ENCODE measurements around the gene PPP2R2C.

The PPP2R2C gene

GRCh38 chr4:6447672-6448171, 24.7 kb downstream of the PPP2R2C start:
- ChIA-PET CTCF (no interaction called here), POLR2A (no interaction called here)
- TF ChIP-seq SUZ12 (IDR thresholded peaks at IDR 0.05) (no peak), BHLHE40 (IDR thresholded peaks at IDR 0.05; ENCODE audit: borderline replicate concordance) (no peak), ZNF384 (IDR thresholded peaks at IDR 0.05) (no peak), ELF4 (IDR thresholded peaks at IDR 0.05) (no peak), FOXM1 (IDR thresholded peaks at IDR 0.05; ENCODE audit: borderline replicate concordance) (no peak), FOXA1 (IDR thresholded peaks at IDR 0.05) (no peak), LEF1 (IDR thresholded peaks at IDR 0.05; ENCODE audit: borderline replicate concordance) (no peak), NFRKB (IDR thresholded peaks at IDR 0.05) (no peak), CTBP1 (IDR thresholded peaks at IDR 0.05; ENCODE audit: borderline replicate concordance) (no peak), L3MBTL2 (conservative IDR thresholded peaks at IDR 0.05) (no peak), HDGF (IDR thresholded peaks at IDR 0.05; ENCODE audit: borderline replicate concordance) (no peak), PKNOX1 (IDR thresholded peaks at IDR 0.05) (no peak), FOXK2 (IDR thresholded peaks at IDR 0.05) (no peak), ARNT (IDR thresholded peaks at IDR 0.05) (no peak), TARDBP (IDR thresholded peaks at IDR 0.05) (no peak)
- no peak for DNase-seq (ENCODE audit: extremely low spot score)

- DNase-seq (ENCODE audit: extremely low spot score), result no peak
- TF ChIP-seq ELF4 (IDR thresholded peaks at IDR 0.05), result no peak
- no peak for TF ChIP-seq L3MBTL2 (conservative IDR thresholded peaks at IDR 0.05)
- TF ChIP-seq FOXK2 (IDR thresholded peaks at IDR 0.05), result no peak
- no peak for TF ChIP-seq NFRKB (IDR thresholded peaks at IDR 0.05)
- no peak for TF ChIP-seq LEF1 (IDR thresholded peaks at IDR 0.05; ENCODE audit: borderline replicate concordance)
- no peak for TF ChIP-seq BHLHE40 (IDR thresholded peaks at IDR 0.05; ENCODE audit: borderline replicate concordance)
- no peak for TF ChIP-seq SP1 (IDR thresholded peaks at IDR 0.05)
- TF ChIP-seq PKNOX1 (IDR thresholded peaks at IDR 0.05), result no peak
- no peak for TF ChIP-seq FOXA1 (IDR thresholded peaks at IDR 0.05)
- TF ChIP-seq SUZ12 (IDR thresholded peaks at IDR 0.05), result no peak
- no peak for TF ChIP-seq HDGF (IDR thresholded peaks at IDR 0.05; ENCODE audit: borderline replicate concordance)
- TF ChIP-seq ARNT (IDR thresholded peaks at IDR 0.05), result no peak
- TF ChIP-seq FOXM1 (IDR thresholded peaks at IDR 0.05; ENCODE audit: borderline replicate concordance), result no peak
- TF ChIP-seq CTBP1 (IDR thresholded peaks at IDR 0.05; ENCODE audit: borderline replicate concordance), result no peak
- no peak for TF ChIP-seq TARDBP (IDR thresholded peaks at IDR 0.05)
- POLR2A ChIA-PET, result no interaction called here
- CTCF ChIA-PET, result no interaction called here
Measured at GRCh38 chr4:6446538-6447451, 25.6 kb downstream of the PPP2R2C start.

GRCh38 chr4:6446130-6446482, 26.3 kb downstream of the PPP2R2C start:
- ChIA-PET CTCF (no interaction called here), POLR2A (no interaction called here)
- TF ChIP-seq FOXA1 (IDR thresholded peaks at IDR 0.05) (no peak), L3MBTL2 (conservative IDR thresholded peaks at IDR 0.05) (no peak), ARNT (IDR thresholded peaks at IDR 0.05) (no peak), NFRKB (IDR thresholded peaks at IDR 0.05) (no peak), ELF4 (IDR thresholded peaks at IDR 0.05) (no peak), BHLHE40 (IDR thresholded peaks at IDR 0.05; ENCODE audit: borderline replicate concordance) (no peak), FOXM1 (IDR thresholded peaks at IDR 0.05; ENCODE audit: borderline replicate concordance) (no peak), SUZ12 (IDR thresholded peaks at IDR 0.05) (no peak), CTBP1 (IDR thresholded peaks at IDR 0.05; ENCODE audit: borderline replicate concordance) (no peak), ZNF384 (IDR thresholded peaks at IDR 0.05) (no peak), TARDBP (IDR thresholded peaks at IDR 0.05) (no peak), FOXK2 (IDR thresholded peaks at IDR 0.05) (no peak), PKNOX1 (IDR thresholded peaks at IDR 0.05) (no peak), LEF1 (IDR thresholded peaks at IDR 0.05; ENCODE audit: borderline replicate concordance) (no peak)
- no peak for DNase-seq (ENCODE audit: extremely low spot score)

- no peak for TF ChIP-seq CTBP1 (IDR thresholded peaks at IDR 0.05; ENCODE audit: borderline replicate concordance)
- TF ChIP-seq BHLHE40 (IDR thresholded peaks at IDR 0.05; ENCODE audit: borderline replicate concordance), result no peak
- no peak for TF ChIP-seq LEF1 (IDR thresholded peaks at IDR 0.05; ENCODE audit: borderline replicate concordance)
- ChIA-PET POLR2A (no interaction called here), CTCF (no interaction called here)
- no peak for DNase-seq (ENCODE audit: extremely low spot score)
Measured at GRCh38 chr4:6445403-6446129, 26.8 kb downstream of the PPP2R2C start.

- CTCF ChIA-PET, result no interaction called here
- TF ChIP-seq ELF4 (IDR thresholded peaks at IDR 0.05) (no peak), ARNT (IDR thresholded peaks at IDR 0.05) (no peak), NFRKB (IDR thresholded peaks at IDR 0.05) (no peak), TARDBP (IDR thresholded peaks at IDR 0.05) (no peak), FOXA1 (IDR thresholded peaks at IDR 0.05) (no peak), ZNF384 (IDR thresholded peaks at IDR 0.05) (no peak), HDGF (IDR thresholded peaks at IDR 0.05; ENCODE audit: borderline replicate concordance) (no peak), BHLHE40 (IDR thresholded peaks at IDR 0.05; ENCODE audit: borderline replicate concordance) (no peak), CTBP1 (IDR thresholded peaks at IDR 0.05; ENCODE audit: borderline replicate concordance) (no peak), SUZ12 (IDR thresholded peaks at IDR 0.05) (no peak), L3MBTL2 (conservative IDR thresholded peaks at IDR 0.05) (no peak), LEF1 (IDR thresholded peaks at IDR 0.05; ENCODE audit: borderline replicate concordance) (no peak), SP1 (IDR thresholded peaks at IDR 0.05) (no peak), FOXM1 (IDR thresholded peaks at IDR 0.05; ENCODE audit: borderline replicate concordance) (no peak), FOXK2 (IDR thresholded peaks at IDR 0.05) (no peak), PKNOX1 (IDR thresholded peaks at IDR 0.05) (no peak)
- POLR2A ChIA-PET, result no interaction called here
- no peak for DNase-seq (ENCODE audit: extremely low spot score)
Measured at GRCh38 chr4:6444582-6444981, 27.8 kb downstream of the PPP2R2C start.

All from HEK293T (cell line).